ES-I3 (cell line): ENCODE measurements around the gene CCSAP.
"Not testable (repeated sequence)": the region's sequence is repeated elsewhere in the genome, so short reads cannot be mapped to it uniquely, and the experiment has no call there.

Source experiments
- H3K36me3 ChIP-seq: 2 replicates; pipeline ENCODE4 v1.6.1; 2013; ENCODE audit warnings: mild to moderate bottlenecking, low read length, control low read depth, moderate library complexity; ENCODE audit not compliant: insufficient read depth
- H3K4me1 ChIP-seq: 2 replicates; pipeline ENCODE4 v1.6.1; 2013; ENCODE audit warnings: mild to moderate bottlenecking, control low read depth, low read length; ENCODE audit not compliant: insufficient read depth
- H3K9ac ChIP-seq: 2 replicates; pipeline ENCODE4 v1.6.1; 2013; ENCODE audit warnings: low read depth, mild to moderate bottlenecking, low read length, moderate library complexity
- H3K9me3 ChIP-seq: 2 replicates; pipeline ENCODE4 v1.6.1; 2013; ENCODE audit warnings: mild to moderate bottlenecking, low read length, moderate library complexity; ENCODE audit not compliant: control insufficient read depth, insufficient read depth

CCSAP gene

GRCh38 chr1:229298887-229299503 lies 43.9 kb downstream of the CCSAP start:
- peaks cover 3% of the 10 kb centered on the region; the same call in 1 of the 2 replicates for H3K4me1 ChIP-seq

GRCh38 chr1:229298420-229298819 lies 44.4 kb downstream of the CCSAP start:
- no peaks in the 10 kb centered on the region for H3K9me3 ChIP-seq
- peaks cover 3% of the 10 kb centered on the region; the same call in 1 of the 2 replicates for H3K4me1 ChIP-seq
- no peak overlapping the region for H3K9ac ChIP-seq
- H3K36me3 ChIP-seq: no peaks in the 10 kb centered on the region; the same call in 1 of the 2 replicates

More at GRCh38 chr1:229298887-229299503, 43.9 kb downstream of the CCSAP start:
- Histone ChIP-seq H3K9ac (no peak overlapping the region), H3K36me3 (no peaks in the 10 kb centered on the region; the same call in 1 of the 2 replicates), H3K9me3 (no peaks in the 10 kb centered on the region)

- Histone ChIP-seq H3K36me3 (no peaks in the 10 kb centered on the region; the same call in 1 of the 2 replicates), H3K4me1 (peaks cover 3% of the 10 kb centered on the region; the same call in 1 of the 2 replicates), H3K9me3 (no peaks in the 10 kb centered on the region), H3K9ac (no peak overlapping the region)
Observed at GRCh38 chr1:229297746-229298145, 45.1 kb downstream of the CCSAP start.

GRCh38 chr1:229296541-229296941 lies 46.3 kb downstream of the CCSAP start:
- no peaks in the 10 kb centered on the region for H3K9me3 ChIP-seq
- no peak overlapping the region for H3K9ac ChIP-seq
- H3K36me3 ChIP-seq: no peaks in the 10 kb centered on the region; the same call in 1 of the 2 replicates
- H3K4me1 ChIP-seq: peaks cover 3% of the 10 kb centered on the region; the same call in 1 of the 2 replicates

GRCh38 chr1:229295745-229296144 lies 47.1 kb downstream of the CCSAP start:
- H3K9ac ChIP-seq: no peak overlapping the region

GRCh38 chr1:229293528-229294204 lies 49.2 kb downstream of the CCSAP start:
- H3K9me3 ChIP-seq: no peaks in the 10 kb centered on the region
- H3K36me3 ChIP-seq: peaks cover 2% of the 10 kb centered on the region
- no peaks in the 10 kb centered on the region for H3K4me1 ChIP-seq
- no peak overlapping the region for H3K9ac ChIP-seq

More at GRCh38 chr1:229295745-229296144, 47.1 kb downstream of the CCSAP start:
- no peaks in the 10 kb centered on the region for H3K9me3 ChIP-seq
- H3K36me3 ChIP-seq: peaks cover 2% of the 10 kb centered on the region
- H3K4me1 ChIP-seq: no peaks in the 10 kb centered on the region

GRCh38 chr1:229291686-229292085 lies 51.2 kb downstream of the CCSAP start:
- not testable (repeated sequence) for H3K9ac ChIP-seq, H3K36me3 ChIP-seq, H3K4me1 ChIP-seq, H3K9me3 ChIP-seq

GRCh38 chr1:229288516-229288915 lies 54.3 kb downstream of the CCSAP start:
- Histone ChIP-seq H3K36me3 (peaks cover 2% of the 10 kb centered on the region), H3K9me3 (no peaks in the 10 kb centered on the region), H3K9ac (no peak overlapping the region), H3K4me1 (peaks cover 5% of the 10 kb centered on the region; the same call in 1 of the 2 replicates)

- H3K4me1 ChIP-seq: peaks cover 5% of the 10 kb centered on the region; the same call in 1 of the 2 replicates
Observed at GRCh38 chr1:229287267-229287666, 55.6 kb downstream of the CCSAP start.

GRCh38 chr1:229286099-229286766 lies 56.6 kb downstream of the CCSAP start:
- no peak overlapping the region for H3K9ac ChIP-seq
- H3K36me3 ChIP-seq: peaks cover 2% of the 10 kb centered on the region
- H3K9me3 ChIP-seq: no peaks in the 10 kb centered on the region
- peaks cover 5% of the 10 kb centered on the region; the same call in 1 of the 2 replicates for H3K4me1 ChIP-seq

More at GRCh38 chr1:229287267-229287666, 55.6 kb downstream of the CCSAP start:
- Histone ChIP-seq H3K9me3 (no peaks in the 10 kb centered on the region), H3K36me3 (peaks cover 2% of the 10 kb centered on the region), H3K9ac (no peak overlapping the region)

GRCh38 chr1:229285440-229285839 lies 57.4 kb downstream of the CCSAP start:
- Histone ChIP-seq H3K4me1 (peaks cover 5% of the 10 kb centered on the region; the same call in 1 of the 2 replicates), H3K9me3 (no peaks in the 10 kb centered on the region)

GRCh38 chr1:229284887-229285286 lies 58.0 kb downstream of the CCSAP start:
- Histone ChIP-seq H3K36me3 (no peaks in the 10 kb centered on the region), H3K4me1 (peaks cover 5% of the 10 kb centered on the region; the same call in 1 of the 2 replicates), H3K9ac (no peak overlapping the region), H3K9me3 (no peaks in the 10 kb centered on the region)

More at GRCh38 chr1:229285440-229285839, 57.4 kb downstream of the CCSAP start:
- H3K9ac ChIP-seq: no peak overlapping the region
- no peaks in the 10 kb centered on the region; the same call in 1 of the 2 replicates for H3K36me3 ChIP-seq

GRCh38 chr1:229283183-229283611 lies 59.6 kb downstream of the CCSAP start:
- Histone ChIP-seq H3K36me3 (no peaks in the 10 kb centered on the region), H3K4me1 (peaks cover 5% of the 10 kb centered on the region; the same call in 1 of the 2 replicates), H3K9ac (no peak overlapping the region), H3K9me3 (no peaks in the 10 kb centered on the region)

GRCh38 chr1:229282295-229282823 lies 60.5 kb downstream of the CCSAP start:
- Histone ChIP-seq H3K36me3 (no peaks in the 10 kb centered on the region; the same call in 1 of the 2 replicates), H3K4me1 (peaks cover 5% of the 10 kb centered on the region; the same call in 1 of the 2 replicates), H3K9ac (no peak overlapping the region), H3K9me3 (no peaks in the 10 kb centered on the region)
